Loucy (cell line): ENCODE measurements around the gene RSKR.

Experiments
- H2AFZ ChIP-seq: fragments of 200-600 bp; sonication (generic); 2 replicates; pipeline ENCODE4 v1.6.0; 2016; ENCODE audit warnings: antibody characterized with exemption, mild to moderate bottlenecking, low read length, moderate library complexity
- H3F3A ChIP-seq: fragments of 200-600 bp; 2 replicates; pipeline ENCODE4 v1.6.0; 2016; ENCODE audit warnings: antibody characterized with exemption, low read depth, mild to moderate bottlenecking
- H3K27me3 ChIP-seq: fragments of 200-600 bp; sonication (generic); 2 replicates; pipeline ENCODE4 v1.6.1; 2014; ENCODE audit warnings: low read length, mild to moderate bottlenecking; ENCODE audit not compliant: insufficient read depth, poor library complexity, severe bottlenecking
- H3K36me3 ChIP-seq: fragments of 200-600 bp; sonication (generic); 2 replicates; pipeline ENCODE4 v1.6.1; 2016; ENCODE audit warnings: low read length; ENCODE audit not compliant: insufficient read depth
- H3K4me1 ChIP-seq: fragments of 200-600 bp; sonication (generic); 2 replicates; pipeline ENCODE4 v1.5.1; 2014; ENCODE audit warnings: low read length, mild to moderate bottlenecking; ENCODE audit not compliant: insufficient read depth, poor library complexity, severe bottlenecking
- H3K4me2 ChIP-seq: fragments of 200-600 bp; sonication (generic); 2 replicates; pipeline ENCODE4 v1.6.0; 2014; ENCODE audit warnings: antibody characterized with exemption, low read length, low read depth, mild to moderate bottlenecking; ENCODE audit not compliant: poor library complexity, severe bottlenecking
- H3K4me3 ChIP-seq: fragments of 200-600 bp; sonication (generic); 2 replicates; pipeline ENCODE4 v1.5.1; 2014; ENCODE audit warnings: low read length, mild to moderate bottlenecking, mixed read lengths; ENCODE audit not compliant: poor library complexity, severe bottlenecking
- H3K79me2 ChIP-seq: fragments of 200-600 bp; sonication (generic); 2 replicates; pipeline ENCODE4 v1.6.1; 2014; ENCODE audit warnings: low read length; ENCODE audit not compliant: insufficient read depth
- H3K9ac ChIP-seq: fragments of 200-600 bp; sonication (generic); 2 replicates; pipeline ENCODE4 v1.6.0; 2014; ENCODE audit warnings: mild to moderate bottlenecking, low read depth, low read length, moderate library complexity; ENCODE audit not compliant: poor library complexity, severe bottlenecking
- H3K9me2 ChIP-seq: fragments of 200-600 bp; sonication (generic); replicated peaks from 2 replicates; pipeline ENCODE4 v1.6.1; 2016; ENCODE audit warnings: low read depth, low read length, mixed read lengths
- H3K9me3 ChIP-seq: fragments of 200-600 bp; sonication (generic); 2 replicates; pipeline ENCODE4 v1.6.1; 2014; ENCODE audit warnings: mild to moderate bottlenecking, antibody characterized with exemption, low read length, low read depth; ENCODE audit not compliant: insufficient read depth
- H4K20me1 ChIP-seq: fragments of 200-600 bp; sonication (generic); 2 replicates; pipeline ENCODE4 v1.6.0; 2014; ENCODE audit warnings: antibody characterized with exemption, low read length, mild to moderate bottlenecking; ENCODE audit not compliant: insufficient read depth, poor library complexity, severe bottlenecking
- CTCF ChIP-seq: fragments of 200-600 bp; sonication (generic); conservative IDR thresholded peaks from 2 replicates; pipeline ENCODE4 v1.5.1; 2014; ENCODE audit warnings: mild to moderate bottlenecking, antibody characterized with exemption, low read length
- EZH2phosphoT487 ChIP-seq: fragments of 200-600 bp; IDR thresholded peaks from 2 replicates; pipeline ENCODE4 v1.6.1; 2018; ENCODE audit warnings: antibody characterized with exemption, mild to moderate bottlenecking, moderate library complexity, borderline replicate concordance

The RSKR gene

GRCh38 chr17:28657756-28658155 is 43.8 kb upstream of the RSKR start:
- Histone ChIP-seq H3K27me3 (no peaks in the 10 kb centered on the region), H3K4me1 (peaks cover 18% of the 10 kb centered on the region), H3K4me2 (no peak overlapping the region), H3K9ac (no peak overlapping the region), H3K9me3 (no peaks in the 10 kb centered on the region), H2AFZ (no peak overlapping the region), H3K4me3 (no peak overlapping the region), H3K36me3 (no peaks in the 10 kb centered on the region; the same call in 1 of the 2 replicates), H3F3A (no peaks in the 10 kb centered on the region), H3K9me2 (no peaks in the 10 kb centered on the region), H3K79me2 (peaks cover 40% of the 10 kb centered on the region), H4K20me1 (peaks cover 17% of the 10 kb centered on the region)
- TF ChIP-seq CTCF (no peak), EZH2phosphoT487 (no peak)

- Histone ChIP-seq H3F3A (no peaks in the 10 kb centered on the region), H3K36me3 (no peaks in the 10 kb centered on the region; the same call in 1 of the 2 replicates), H2AFZ (no peak overlapping the region), H3K4me3 (no peak overlapping the region), H3K4me1 (peaks cover under 1% of the 10 kb centered on the region), H3K9me3 (no peaks in the 10 kb centered on the region), H3K4me2 (no peak overlapping the region), H3K79me2 (peaks cover 20% of the 10 kb centered on the region), H4K20me1 (no peaks in the 10 kb centered on the region), H3K9ac (no peak overlapping the region), H3K27me3 (no peaks in the 10 kb centered on the region), H3K9me2 (no peaks in the 10 kb centered on the region)
- TF ChIP-seq EZH2phosphoT487 (no peak), CTCF (no peak)
These were observed 41.2 kb upstream of the RSKR start for GRCh38 chr17:28655160-28655559.

GRCh38 chr17:28648698-28649097 is 34.7 kb upstream of the RSKR start:
- TF ChIP-seq CTCF (no peak), EZH2phosphoT487 (no peak)
- no peak overlapping the region for H2AFZ ChIP-seq
- peaks cover 7% of the 10 kb centered on the region; the same call in 1 of the 2 replicates for H3K36me3 ChIP-seq
- no peak overlapping the region for H3K9ac ChIP-seq
- no peak overlapping the region for H3K4me3 ChIP-seq
- peaks cover 6% of the 10 kb centered on the region for H4K20me1 ChIP-seq
- peaks cover 23% of the 10 kb centered on the region for H3K79me2 ChIP-seq
- no peak overlapping the region for H3K4me2 ChIP-seq
- no peaks in the 10 kb centered on the region for H3F3A ChIP-seq
- H3K9me2 ChIP-seq: no peaks in the 10 kb centered on the region
- H3K27me3 ChIP-seq: no peaks in the 10 kb centered on the region
- H3K9me3 ChIP-seq: no peaks in the 10 kb centered on the region
- H3K4me1 ChIP-seq: peaks cover 19% of the 10 kb centered on the region
